ENCODE measurements around the gene SSTR1.

The SSTR1 gene

DNA sequence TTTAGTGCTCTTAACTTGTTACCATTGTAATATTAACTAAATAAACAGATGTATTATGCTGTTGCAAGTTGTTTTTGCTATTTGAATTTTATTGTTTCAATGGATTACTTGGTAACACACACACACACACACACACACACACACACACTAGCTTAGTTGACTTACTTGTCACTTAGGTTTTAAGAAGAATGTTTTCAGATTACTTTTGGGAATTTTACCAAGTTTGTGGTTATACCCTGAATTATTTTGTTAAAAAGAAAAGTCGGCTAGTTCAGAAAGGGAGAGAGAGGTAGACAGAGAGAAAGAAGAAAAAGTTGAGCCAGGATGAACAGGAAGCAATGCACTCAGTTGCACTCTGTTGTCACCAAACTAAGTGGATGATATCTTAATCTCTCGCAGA, 5.3 kb downstream of the SSTR1 start:
- TF ChIP-seq, protein P1, sequence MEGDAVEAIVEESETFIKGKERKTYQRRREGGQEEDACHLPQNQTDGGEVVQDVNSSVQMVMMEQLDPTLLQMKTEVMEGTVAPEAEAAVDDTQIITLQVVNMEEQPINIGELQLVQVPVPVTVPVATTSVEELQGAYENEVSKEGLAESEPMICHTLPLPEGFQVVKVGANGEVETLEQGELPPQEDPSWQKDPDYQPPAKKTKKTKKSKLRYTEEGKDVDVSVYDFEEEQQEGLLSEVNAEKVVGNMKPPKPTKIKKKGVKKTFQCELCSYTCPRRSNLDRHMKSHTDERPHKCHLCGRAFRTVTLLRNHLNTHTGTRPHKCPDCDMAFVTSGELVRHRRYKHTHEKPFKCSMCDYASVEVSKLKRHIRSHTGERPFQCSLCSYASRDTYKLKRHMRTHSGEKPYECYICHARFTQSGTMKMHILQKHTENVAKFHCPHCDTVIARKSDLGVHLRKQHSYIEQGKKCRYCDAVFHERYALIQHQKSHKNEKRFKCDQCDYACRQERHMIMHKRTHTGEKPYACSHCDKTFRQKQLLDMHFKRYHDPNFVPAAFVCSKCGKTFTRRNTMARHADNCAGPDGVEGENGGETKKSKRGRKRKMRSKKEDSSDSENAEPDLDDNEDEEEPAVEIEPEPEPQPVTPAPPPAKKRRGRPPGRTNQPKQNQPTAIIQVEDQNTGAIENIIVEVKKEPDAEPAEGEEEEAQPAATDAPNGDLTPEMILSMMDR (conservative IDR thresholded peaks at IDR 0.05; ENCODE audit: low read length), result no peak
- peak; percentile 64 for DNase-seq (ENCODE audit: low read depth)

DNA sequence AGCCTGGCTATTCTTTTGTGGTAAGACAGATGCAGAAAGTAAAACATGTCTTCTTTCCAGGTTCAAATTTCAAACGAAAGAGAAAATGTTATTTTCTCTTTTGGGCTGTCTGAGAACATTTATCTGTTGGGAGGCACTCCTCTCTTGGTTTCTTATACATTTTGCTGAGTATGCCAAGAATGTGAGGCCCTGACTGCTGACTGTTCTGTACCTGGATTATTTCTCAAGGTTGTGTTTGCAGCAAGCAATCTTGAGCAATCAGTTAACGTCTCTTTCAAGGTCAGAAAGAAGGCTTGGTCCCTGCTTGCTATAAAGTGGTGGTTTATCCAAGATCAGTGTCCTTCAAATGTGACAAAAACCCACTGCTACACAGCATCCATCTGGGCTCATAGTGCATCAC, 9.8 kb downstream of the SSTR1 start:
- DNase-seq (ENCODE audit: low read depth), result no peak
- no peak overlapping the region for H3K4me3 ChIP-seq (ENCODE audit: low read length)
- TF ChIP-seq, protein P1 (conservative IDR thresholded peaks at IDR 0.05; ENCODE audit: low read length), result no peak

More for the DNA sequence above, 5.3 kb downstream of the SSTR1 start:
- H3K4me3 ChIP-seq (ENCODE audit: low read length), result peak overlapping the region; percentile 85; the same call in 1 of the 2 replicates

DNA sequence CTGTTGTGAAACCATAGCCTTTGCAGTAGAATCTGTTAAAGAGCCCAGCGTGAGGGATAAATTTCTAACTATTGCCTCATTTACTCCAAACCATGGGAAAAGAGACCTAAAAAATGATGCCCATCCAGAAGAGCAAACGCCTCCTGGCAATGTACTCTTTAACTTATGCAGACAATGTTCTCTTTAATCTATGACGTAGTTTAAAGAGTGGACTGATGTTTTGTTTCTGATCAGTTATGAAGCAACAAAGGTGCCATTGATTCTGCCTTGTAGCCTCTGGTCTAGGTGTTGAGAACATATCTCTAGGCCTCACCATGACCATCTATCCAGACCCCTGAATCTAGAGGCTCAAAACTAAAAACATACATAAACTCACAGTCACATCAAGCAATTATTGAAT, 13.4 kb downstream of the SSTR1 start:
- DNase-seq (ENCODE audit: low read depth), result no peak
- TF ChIP-seq, protein P1 (conservative IDR thresholded peaks at IDR 0.05; ENCODE audit: low read length), result no peak
- no peak overlapping the region for H3K4me3 ChIP-seq (ENCODE audit: low read length)

DNA sequence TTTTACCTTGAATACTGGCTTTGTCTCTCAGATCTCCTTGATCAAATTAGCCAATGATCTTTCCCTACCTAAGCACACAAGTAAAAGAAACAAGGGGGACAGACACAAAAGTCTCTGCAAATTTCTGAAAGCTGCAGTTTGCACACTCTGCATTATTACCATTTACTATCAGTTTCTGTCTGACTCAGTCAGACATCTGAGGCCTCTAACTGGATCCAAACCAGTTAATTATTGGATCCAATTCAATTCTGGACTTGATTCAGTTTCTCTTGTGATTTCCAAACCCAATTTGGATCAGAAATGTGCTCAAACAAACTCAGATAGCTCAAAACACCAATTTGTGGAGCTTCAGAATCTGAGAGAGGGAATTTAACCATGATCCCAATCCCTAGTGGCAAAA, 16.6 kb downstream of the SSTR1 start:
- H3K4me3 ChIP-seq (ENCODE audit: low read length), result no peak overlapping the region
- peak; percentile 42 for DNase-seq (ENCODE audit: low read depth)
- TF ChIP-seq, protein P1 (conservative IDR thresholded peaks at IDR 0.05; ENCODE audit: low read length), result no peak

DNA sequence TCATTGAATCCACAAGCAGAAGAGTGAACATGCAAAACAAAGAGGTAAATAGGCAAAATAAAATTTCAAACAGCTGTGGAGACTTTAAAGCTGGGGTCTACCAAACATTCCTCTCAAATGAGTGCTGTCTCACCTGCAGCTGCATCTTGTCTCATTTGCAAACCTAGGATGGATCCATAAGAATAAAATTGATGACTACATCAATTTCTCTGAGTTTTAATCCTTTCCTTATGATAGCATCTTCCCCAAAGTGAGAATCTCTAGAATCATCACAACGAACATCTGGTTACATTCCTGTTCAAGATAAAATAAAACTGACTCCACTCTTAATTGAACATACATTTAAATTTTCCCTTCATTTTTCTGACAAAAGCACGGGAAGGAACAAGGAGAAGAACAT, 18.2 kb downstream of the SSTR1 start:
- no peak for DNase-seq (ENCODE audit: low read depth)

DNA sequence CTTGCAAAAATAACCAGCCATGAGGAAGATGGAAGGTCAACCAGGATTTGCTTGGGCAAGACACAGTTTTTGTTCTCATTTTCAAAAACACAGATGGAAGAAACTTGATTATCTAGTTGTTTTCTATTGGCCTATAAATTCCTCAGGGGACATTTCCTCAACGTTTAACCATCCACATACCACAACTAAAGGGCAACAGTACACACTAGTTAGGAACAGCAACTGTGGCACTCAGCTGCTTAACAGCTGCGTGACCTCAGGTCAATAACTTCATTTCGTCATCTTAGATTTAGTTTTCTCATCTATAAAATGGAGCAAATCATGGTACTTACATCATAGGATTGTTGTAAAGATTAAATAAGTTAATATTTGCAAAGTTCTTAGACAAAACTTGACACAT, 18.7 kb downstream of the SSTR1 start:
- TF ChIP-seq, protein P1 (conservative IDR thresholded peaks at IDR 0.05; ENCODE audit: low read length), result no peak
- H3K4me3 ChIP-seq (ENCODE audit: low read length), result no peak overlapping the region
- no peak for DNase-seq (ENCODE audit: low read depth)

More for the DNA sequence above, 18.2 kb downstream of the SSTR1 start:
- TF ChIP-seq, protein P1 (conservative IDR thresholded peaks at IDR 0.05; ENCODE audit: low read length), result no peak
- no peak overlapping the region for H3K4me3 ChIP-seq (ENCODE audit: low read length)

DNA sequence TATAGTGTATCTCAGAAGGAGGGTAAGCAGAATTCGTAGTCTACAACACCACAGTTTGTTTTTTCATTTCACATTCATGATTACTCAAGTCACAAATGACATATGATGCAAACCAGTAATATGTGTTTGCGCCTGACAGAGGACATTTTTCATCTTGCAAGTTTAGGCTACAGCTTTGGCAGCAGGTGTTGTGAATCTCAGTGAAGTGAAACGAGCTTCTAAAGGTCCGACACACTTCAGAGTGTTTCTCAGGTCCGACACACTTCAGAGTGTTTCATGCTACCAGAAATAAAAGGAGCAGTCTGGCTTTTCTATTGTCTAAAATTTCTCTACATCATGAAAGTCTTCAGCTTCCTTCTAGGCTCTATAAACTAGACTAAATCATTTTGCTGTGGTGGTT, 25.5 kb downstream of the SSTR1 start:
- H3K4me3 ChIP-seq (ENCODE audit: low read length), result no peak overlapping the region
- DNase-seq (ENCODE audit: low read depth), result no peak
- TF ChIP-seq, protein P1 (conservative IDR thresholded peaks at IDR 0.05; ENCODE audit: low read length), result no peak
